Osteoblast (primary cell): ENCODE measurements around the gene MCC. TPM values are rescaled to one million over a fixed set of nuclear protein-coding genes. Genes with fewer than 3 reads are reported as not detected.

Experiments
- DNase-seq: peaks from one replicate; pipeline ENCODE4 v3.0.0; 2011; ENCODE audit warnings: low spot score, mixed read lengths; ENCODE audit not compliant: insufficient read length; ENCODE audit errors: missing footprints
- H2AFZ ChIP-seq: 2 replicates; pipeline ENCODE4 v1.6.0; 2011; ENCODE audit warnings: mild to moderate bottlenecking, low read length
- H3K27ac ChIP-seq: 2 replicates; pipeline ENCODE4 v1.5.1; 2011; ENCODE audit warnings: mild to moderate bottlenecking, low read depth, low read length, moderate library complexity
- H3K27me3 ChIP-seq: 2 replicates; pipeline ENCODE4 v1.6.0; 2012; ENCODE audit warnings: mild to moderate bottlenecking, control low read depth, inconsistent platforms, low read length, moderate library complexity; ENCODE audit not compliant: insufficient read depth
- H3K36me3 ChIP-seq: 2 replicates; pipeline ENCODE4 v1.5.1; 2011; ENCODE audit warnings: mild to moderate bottlenecking, low read length, control low read depth, moderate library complexity; ENCODE audit not compliant: insufficient read depth
- H3K4me1 ChIP-seq: 2 replicates; pipeline ENCODE4 v1.5.1; 2011; ENCODE audit warnings: mild to moderate bottlenecking, low read length, control low read depth, moderate library complexity; ENCODE audit not compliant: insufficient read depth
- H3K4me2 ChIP-seq: 2 replicates; pipeline ENCODE4 v1.6.0; 2011; ENCODE audit warnings: mild to moderate bottlenecking, low read length; ENCODE audit not compliant: insufficient read depth
- H3K4me3 ChIP-seq: fragments of 200-600 bp; sonication (generic); 3 replicates; pipeline ENCODE4 v1.5.1; 2012; ENCODE audit warnings: mild to moderate bottlenecking, low read length, inconsistent platforms; ENCODE audit not compliant: insufficient read depth
- H3K79me2 ChIP-seq: 2 replicates; pipeline ENCODE4 v1.6.0; 2012; ENCODE audit warnings: mild to moderate bottlenecking, low read length, control low read depth, inconsistent platforms; ENCODE audit not compliant: insufficient read depth
- H3K9me3 ChIP-seq: 2 replicates; pipeline ENCODE4 v1.5.1; 2011; ENCODE audit warnings: low read depth, low read length, control low read depth
- H4K20me1 ChIP-seq: 2 replicates; pipeline ENCODE4 v1.6.0; 2012; ENCODE audit warnings: mild to moderate bottlenecking, low read length, control low read depth; ENCODE audit not compliant: insufficient read depth
- total RNA-seq: library from RNA; depleted of rRNA; stranded (reverse); fragments of >200 nt; gene quantifications from 2 replicates; pipeline ENCODE4 v1.2.3, GENCODE V29; 2012
- TF ChIP-seq, protein P1 (sequence below): IDR thresholded peaks from 2 replicates; pipeline ENCODE4 v1.5.1; 2011; ENCODE audit warnings: mild to moderate bottlenecking, low read depth, low read length, moderate library complexity; ENCODE audit errors: extremely low read depth

The MCC gene
- total RNA-seq, 1 donor = 45.6 TPM

DNA sequence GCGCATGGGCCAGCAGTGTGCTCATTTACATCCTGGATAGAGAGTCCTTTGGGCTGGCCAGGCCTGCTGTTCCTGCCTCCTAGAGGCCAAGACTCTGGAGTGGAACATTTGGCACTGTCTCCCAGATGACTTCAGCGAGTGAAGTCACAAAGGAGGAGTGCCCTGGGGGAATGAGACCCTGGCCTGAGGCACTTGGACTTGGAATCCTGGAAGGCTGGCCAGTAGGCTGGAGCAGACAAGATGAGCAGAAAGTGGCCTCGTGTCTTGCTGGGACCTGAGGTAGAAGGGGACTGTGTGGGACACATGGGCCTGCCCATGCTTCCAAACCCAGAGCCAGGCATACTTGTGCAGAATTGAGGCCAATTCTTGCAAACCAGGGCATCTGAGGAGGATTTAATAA, 53.4 kb downstream of the MCC start, which contains the start of gene TSSK1B:
TSSK1B (minus strand) TSS at position 101 of the 400 bp plus-strand sequence. CDS start 150 bp downstream, outside the sequence.
- DNase-seq = no peak
- Histone ChIP-seq H4K20me1 (no peaks in the 10 kb centered on the region), H3K36me3 (no peaks in the 10 kb centered on the region), H3K4me1 (no peaks in the 10 kb centered on the region), H3K4me2 (no peak within 1 kb of the TSS), H3K79me2 (no peaks in the 10 kb centered on the region), H3K27me3 (no peaks in the 10 kb centered on the region), H2AFZ (no peak within 1 kb of the TSS), H3K27ac (no peak within 1 kb of the TSS), H3K9me3 (no peaks in the 10 kb centered on the region), H3K4me3 (no peak within 1 kb of the TSS)
- TF ChIP-seq, protein P1, sequence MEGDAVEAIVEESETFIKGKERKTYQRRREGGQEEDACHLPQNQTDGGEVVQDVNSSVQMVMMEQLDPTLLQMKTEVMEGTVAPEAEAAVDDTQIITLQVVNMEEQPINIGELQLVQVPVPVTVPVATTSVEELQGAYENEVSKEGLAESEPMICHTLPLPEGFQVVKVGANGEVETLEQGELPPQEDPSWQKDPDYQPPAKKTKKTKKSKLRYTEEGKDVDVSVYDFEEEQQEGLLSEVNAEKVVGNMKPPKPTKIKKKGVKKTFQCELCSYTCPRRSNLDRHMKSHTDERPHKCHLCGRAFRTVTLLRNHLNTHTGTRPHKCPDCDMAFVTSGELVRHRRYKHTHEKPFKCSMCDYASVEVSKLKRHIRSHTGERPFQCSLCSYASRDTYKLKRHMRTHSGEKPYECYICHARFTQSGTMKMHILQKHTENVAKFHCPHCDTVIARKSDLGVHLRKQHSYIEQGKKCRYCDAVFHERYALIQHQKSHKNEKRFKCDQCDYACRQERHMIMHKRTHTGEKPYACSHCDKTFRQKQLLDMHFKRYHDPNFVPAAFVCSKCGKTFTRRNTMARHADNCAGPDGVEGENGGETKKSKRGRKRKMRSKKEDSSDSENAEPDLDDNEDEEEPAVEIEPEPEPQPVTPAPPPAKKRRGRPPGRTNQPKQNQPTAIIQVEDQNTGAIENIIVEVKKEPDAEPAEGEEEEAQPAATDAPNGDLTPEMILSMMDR = no peak

- TF ChIP-seq, protein P1 = no peak
- H3K4me2 ChIP-seq = no peak overlapping the region
- H3K27me3 ChIP-seq = no peaks in the 10 kb centered on the region
- no peaks in the 10 kb centered on the region for H3K36me3 ChIP-seq
- H3K27ac ChIP-seq = no peak overlapping the region
- no peak for DNase-seq
- no peaks in the 10 kb centered on the region for H3K9me3 ChIP-seq
- no peaks in the 10 kb centered on the region for H3K79me2 ChIP-seq
- no peaks in the 10 kb centered on the region for H4K20me1 ChIP-seq
- H3K4me1 ChIP-seq = no peaks in the 10 kb centered on the region
- H3K4me3 ChIP-seq = no peak overlapping the region
- no peak overlapping the region for H2AFZ ChIP-seq
These were observed 54.2 kb downstream of the MCC start for GRCh38 chr5:113433862-113434612.

DNA sequence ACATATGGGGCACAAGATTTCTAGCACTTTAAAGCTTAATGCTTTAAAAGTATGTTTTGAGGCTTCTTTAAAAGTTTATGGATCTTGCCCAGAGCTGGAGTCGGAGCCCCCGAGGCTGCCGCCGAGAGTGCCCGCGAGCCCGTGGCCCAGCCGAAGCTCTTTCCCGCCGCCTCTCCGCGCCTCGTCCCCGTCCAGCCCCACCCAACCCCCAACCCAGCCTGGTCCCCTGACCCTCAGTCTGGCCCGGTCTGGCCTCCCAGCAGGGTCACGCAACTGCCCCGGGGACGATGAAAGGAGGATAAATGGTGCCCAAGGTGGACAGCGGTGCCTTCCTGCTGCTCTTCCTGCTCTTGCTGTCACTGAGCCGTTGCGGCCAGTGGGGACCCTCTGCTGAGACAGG, 55.2 kb downstream of the MCC start:
- no peaks in the 10 kb centered on the region for H3K36me3 ChIP-seq

More for the DNA sequence above, 55.2 kb downstream of the MCC start:
- no peak overlapping the region for H3K27ac ChIP-seq
- no peaks in the 10 kb centered on the region for H4K20me1 ChIP-seq
- TF ChIP-seq, protein P1 = no peak
- no peak overlapping the region for H3K4me2 ChIP-seq
- no peaks in the 10 kb centered on the region for H3K9me3 ChIP-seq
- no peaks in the 10 kb centered on the region for H3K27me3 ChIP-seq
- no peak overlapping the region for H2AFZ ChIP-seq
- DNase-seq = no peak
- H3K4me3 ChIP-seq = no peak overlapping the region
- H3K79me2 ChIP-seq = no peaks in the 10 kb centered on the region
- no peaks in the 10 kb centered on the region for H3K4me1 ChIP-seq
